8988T (cell line): ENCODE results near the gene SYNPO2L.
"Not testable (repeated sequence)": the region's sequence is repeated elsewhere in the genome, so short reads cannot be mapped to it uniquely, and the experiment has no call there.

ENCODE experiments used
- DNase-seq: peaks from one replicate; pipeline ENCODE4 v3.0.0; 2011

SYNPO2L gene, protein sequence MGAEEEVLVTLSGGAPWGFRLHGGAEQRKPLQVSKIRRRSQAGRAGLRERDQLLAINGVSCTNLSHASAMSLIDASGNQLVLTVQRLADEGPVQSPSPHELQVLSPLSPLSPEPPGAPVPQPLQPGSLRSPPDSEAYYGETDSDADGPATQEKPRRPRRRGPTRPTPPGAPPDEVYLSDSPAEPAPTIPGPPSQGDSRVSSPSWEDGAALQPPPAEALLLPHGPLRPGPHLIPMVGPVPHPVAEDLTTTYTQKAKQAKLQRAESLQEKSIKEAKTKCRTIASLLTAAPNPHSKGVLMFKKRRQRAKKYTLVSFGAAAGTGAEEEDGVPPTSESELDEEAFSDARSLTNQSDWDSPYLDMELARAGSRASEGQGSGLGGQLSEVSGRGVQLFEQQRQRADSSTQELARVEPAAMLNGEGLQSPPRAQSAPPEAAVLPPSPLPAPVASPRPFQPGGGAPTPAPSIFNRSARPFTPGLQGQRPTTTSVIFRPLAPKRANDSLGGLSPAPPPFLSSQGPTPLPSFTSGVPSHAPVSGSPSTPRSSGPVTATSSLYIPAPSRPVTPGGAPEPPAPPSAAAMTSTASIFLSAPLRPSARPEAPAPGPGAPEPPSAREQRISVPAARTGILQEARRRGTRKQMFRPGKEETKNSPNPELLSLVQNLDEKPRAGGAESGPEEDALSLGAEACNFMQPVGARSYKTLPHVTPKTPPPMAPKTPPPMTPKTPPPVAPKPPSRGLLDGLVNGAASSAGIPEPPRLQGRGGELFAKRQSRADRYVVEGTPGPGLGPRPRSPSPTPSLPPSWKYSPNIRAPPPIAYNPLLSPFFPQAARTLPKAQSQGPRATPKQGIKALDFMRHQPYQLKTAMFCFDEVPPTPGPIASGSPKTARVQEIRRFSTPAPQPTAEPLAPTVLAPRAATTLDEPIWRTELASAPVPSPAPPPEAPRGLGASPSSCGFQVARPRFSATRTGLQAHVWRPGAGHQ

DNA sequence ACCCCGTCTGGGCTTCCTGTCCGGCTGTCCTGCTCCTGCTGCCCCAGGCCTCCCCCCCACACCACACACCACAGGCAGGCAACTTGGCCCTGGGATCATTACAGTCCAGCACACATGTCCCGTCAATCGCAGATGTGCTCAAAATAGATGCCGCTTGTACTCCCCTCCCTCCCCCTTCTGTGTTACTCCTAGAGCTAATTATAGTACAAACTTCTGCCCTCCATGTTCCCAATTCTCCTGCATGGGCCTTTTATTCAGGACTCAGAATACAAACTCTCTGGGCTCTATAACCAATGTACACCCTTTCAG, at the start of gene SYNPO2L:
SYNPO2L (minus strand) TSS at position 40 of the 309 bp plus-strand sequence. CDS start 107 bp downstream, outside the sequence.
- no peak for DNase-seq

DNA sequence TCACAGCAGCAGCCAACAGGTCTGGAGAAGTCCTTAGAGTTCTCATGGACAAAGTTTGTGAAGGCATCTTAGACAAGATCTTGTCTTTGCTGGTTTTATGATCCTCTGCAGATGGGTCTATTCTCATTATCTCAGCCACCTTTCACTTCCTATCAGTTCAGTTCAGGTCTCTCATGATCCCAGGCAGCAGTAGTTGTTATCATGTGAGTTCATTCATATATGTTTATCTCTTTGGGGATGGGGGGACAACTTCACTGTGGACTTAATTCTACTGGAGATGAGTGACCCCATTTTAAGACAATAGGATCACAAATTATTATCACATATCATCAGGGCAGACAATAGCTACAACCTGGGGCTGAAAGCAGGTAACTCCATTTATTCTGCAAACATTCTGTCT, 48.1 kb upstream of the SYNPO2L start:
- not testable (repeated sequence) for DNase-seq

DNA sequence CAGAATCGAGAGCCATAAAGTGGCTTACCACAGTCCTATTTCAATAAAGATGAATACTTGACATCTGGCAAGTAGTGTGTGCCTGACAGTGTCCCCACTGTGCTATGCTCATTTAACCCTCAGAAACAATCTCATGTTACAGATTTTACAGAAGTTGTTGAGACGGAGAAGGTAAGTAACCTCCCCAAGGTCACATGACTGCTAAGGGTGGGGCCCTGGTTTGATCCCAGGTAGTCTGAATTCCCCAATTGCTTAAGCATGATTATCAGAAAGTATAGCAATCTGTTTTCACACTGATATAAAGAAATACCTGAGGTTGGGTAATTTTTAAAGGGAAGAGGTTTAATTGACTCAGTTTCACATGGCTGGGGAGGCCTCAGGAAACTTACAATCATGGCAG, 43.0 kb upstream of the SYNPO2L start:
- DNase-seq, result not testable (repeated sequence)

DNA sequence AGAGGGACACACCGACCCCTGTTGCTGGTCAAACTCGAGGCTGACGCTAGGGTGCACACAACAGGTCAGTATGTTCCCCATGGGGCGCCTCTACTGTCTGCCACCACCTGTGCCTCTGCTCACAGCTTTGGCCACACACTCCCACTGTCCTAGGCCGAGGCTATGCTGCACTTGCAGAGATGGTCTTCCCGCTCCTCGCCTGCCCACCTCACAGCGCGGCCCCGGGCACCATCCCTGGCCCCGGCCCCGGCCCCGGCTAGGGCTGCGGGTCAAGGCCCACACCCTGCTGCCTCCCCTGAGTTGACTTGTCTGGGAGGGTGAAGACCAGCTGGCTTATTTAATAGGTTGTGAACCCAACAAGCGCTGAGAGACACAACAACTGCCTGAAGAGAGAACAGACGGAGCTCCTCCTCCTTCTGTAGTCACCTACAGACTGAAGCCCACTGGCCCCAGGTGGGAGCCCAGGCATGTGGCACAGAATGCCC, 41.9 kb upstream of the SYNPO2L start, which contains the start of gene AGAP5:
AGAP5 (minus strand) TSS at position 435 of the 485 bp plus-strand sequence; CDS start at position 81, 354 bp downstream.
- DNase-seq, result not testable (repeated sequence)

DNA sequence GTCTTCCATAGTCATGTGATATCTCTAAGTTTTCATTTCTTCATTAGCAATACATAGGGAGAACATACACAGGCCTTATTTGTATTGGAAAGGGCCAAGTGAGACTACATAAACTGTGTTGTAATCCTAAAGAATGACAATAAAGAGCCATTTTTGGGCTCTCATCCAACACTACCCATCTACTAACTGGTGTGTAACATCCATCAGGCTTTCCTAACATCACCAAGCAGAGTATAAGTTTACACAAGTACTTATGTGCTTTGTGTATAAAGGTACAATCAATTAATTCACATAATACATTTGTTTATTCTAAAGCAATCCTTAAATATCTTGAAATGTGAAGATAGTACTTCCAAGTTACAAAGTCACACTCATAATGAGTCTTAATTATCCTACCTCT, 39.5 kb upstream of the SYNPO2L start:
- DNase-seq, result not testable (repeated sequence)

DNA sequence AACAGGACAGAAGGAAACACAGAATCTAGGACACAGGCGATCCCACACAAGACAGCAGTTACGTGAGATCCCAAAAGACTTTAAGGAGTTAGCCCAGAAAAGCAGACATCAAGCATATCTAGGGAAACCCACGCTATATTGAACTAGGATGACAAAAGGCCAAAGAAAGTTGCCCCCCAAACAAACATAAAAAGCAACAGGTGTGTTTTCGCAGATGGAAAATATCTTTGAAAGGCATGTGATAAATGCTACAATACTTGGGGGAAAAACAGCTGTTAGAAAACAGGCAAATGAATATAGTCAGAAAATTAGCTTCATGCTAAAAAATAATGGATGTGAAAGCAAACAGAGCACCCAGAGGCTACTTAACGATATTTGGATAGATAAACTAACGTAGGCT, 34.9 kb upstream of the SYNPO2L start:
- DNase-seq, result not testable (repeated sequence)

DNA sequence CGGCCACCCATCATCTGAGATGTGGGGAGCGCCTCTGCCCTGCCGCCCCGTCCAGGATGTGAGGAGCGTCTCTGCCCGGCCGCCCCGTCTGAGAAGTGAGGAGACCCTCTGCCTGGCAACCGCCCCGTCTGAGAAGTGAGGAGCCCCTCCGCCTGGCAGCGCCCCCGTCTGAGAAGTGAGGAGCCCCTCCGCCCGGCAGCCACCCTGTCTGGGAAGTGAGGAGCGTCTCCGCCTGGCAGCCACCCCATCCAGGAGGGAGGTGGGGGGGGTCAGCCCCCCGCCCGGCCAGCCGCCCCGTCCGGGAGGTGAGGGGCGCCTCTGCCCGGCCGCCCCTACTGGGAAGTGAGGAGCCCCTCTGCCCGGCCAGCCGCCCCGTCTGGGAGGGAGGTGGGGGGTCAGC, 33.8 kb upstream of the SYNPO2L start:
- DNase-seq, result not testable (repeated sequence)

DNA sequence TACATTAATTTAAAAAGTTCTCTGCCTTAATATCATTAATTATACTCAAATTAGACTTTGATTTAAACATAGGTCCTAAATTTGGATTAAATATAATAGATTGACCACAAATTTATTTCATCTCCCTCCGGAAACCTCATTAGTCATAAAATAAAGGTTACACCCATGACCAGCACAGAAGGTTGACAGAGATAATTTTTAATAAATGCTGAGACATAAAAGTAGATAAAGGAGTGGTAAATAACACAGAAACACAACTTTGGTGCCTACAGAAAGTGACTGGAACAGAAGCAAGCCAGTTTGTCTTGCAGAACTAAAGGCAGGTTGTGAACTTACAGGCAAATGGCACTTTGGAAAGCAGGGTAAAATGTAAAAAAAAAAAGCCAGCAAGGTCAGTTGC, 31.8 kb upstream of the SYNPO2L start:
- DNase-seq, result not testable (repeated sequence)

DNA sequence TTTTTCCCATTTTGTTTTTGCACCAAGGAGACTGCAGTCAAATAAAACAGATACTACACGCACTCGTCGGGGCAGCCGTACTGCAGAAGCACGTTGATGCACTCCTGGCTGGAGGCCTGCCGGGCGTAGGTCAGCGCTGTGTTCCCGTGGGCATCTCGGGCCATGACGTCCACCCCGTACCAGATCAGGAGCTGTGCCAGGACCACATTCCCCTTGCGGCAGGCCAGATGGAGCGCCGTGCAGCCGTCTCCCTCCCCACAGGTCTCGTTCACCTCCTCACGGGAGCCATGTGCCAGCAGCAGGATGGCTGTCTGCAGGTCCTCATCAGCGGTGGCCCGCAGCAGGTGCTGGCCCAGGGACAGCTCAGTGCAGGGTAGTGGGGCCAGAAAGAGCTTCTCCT, 18.7 kb upstream of the SYNPO2L start:
- not testable (repeated sequence) for DNase-seq

DNA sequence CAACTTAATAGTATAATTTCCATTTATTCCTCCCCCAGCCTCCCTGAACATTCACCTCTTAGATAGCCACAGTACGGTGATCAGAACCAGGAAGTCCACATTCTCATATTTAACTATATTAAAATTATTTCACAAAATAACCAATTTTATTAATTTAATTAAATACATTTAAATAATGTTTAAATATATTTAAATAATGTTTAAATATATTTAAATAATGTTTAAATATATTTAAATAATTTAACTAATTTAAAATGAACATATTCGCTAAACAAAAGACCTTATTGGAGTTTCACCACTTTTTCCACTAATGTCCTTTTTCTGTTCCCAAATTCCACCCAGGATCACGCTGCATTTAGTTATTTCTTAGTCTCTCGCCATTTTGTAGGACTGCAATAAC, 12.5 kb upstream of the SYNPO2L start:
- not testable (repeated sequence) for DNase-seq

DNA sequence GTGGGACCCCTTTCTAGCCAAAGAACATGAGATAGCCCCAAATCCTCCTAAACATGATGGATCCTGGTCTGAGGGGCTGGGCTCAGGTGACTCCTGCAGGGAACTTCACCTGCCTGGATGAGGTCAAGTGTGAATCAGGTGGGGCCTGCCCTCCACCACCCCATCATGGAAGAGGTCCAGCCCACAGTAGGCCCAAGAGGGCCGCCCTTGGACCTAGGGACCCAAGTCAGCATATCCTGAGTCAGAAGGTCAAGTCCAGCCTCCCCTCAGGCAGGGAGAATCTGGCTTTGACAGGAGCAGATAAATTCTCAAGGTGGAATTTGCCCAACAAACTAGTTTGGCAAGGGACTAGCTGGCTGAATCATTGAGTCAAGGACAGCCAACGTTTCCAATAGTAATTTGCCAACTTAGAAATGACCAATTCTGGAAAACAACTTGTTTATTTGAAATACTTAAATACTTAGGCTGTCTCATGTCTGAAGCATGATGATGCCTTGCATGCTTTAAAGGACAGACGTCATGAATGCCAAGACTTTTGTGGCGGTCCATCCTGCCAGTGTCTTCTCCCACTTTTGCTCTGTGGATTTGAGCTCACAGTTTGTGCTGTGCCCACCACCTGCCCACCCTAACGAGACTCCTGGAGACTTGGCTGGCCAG, 10.5 kb upstream of the SYNPO2L start:
- not testable (repeated sequence) for DNase-seq

DNA sequence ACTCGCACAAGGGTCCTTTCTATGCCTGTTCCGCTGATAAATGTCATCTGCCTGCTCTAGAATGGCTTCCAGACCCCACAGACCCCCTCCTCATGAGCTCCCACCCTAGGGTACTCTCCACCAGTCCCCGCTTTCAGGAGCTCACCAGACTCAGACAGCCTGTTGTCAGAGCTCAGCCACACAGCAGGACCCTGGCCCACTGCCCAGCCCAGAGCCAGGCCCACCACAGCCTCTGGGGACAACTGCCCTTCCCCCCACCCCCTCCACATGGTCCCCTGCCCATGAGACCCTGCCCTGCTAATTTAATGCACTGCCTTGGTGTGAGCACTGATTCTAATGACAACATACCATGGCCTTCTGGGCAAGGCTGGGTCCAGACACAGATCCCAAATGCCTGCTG, 9.8 kb upstream of the SYNPO2L start:
- DNase-seq, result not testable (repeated sequence)

DNA sequence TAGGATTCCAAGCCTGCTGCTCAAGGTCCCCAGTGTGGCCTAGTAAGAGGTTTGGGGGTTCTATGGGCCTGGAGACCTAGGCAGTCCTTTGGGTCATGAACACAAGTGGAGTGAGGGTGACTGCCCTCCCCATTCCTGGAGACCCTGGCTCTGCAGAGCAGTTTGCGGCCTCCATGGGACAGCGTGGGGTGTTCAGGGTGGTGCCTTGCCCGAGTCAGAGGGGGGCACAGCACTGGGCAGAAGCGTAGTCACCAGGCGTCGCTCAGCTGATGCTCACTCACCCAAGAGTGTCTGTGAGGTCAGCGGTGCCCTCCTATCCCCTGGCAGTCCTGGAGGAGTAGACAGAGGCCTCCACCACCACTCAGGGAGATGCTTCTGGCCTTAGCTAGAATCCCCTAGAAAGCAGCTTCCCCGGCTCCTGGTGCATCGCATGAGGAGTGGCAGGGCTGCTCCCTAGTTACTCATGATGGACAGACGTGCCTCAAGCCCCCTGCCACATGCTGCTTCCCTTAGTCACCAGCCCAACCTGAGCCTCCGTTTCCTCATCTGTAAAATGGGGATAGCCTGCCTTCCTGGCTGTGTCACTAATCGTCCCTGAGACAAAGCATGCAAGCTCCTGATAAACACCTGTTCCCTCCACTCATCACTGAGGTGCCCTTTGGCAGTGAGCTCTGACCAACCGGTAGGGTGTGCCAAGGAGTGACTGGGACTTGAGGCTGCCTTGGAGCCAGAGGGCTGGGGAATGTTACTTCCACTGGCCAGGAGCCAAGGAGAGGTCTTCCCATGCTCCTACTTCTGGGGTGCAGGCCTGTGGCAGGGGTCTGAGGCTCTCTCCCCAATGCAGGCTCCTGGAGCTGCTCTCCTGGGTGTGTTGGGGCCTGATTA, 8.6 kb upstream of the SYNPO2L start:
- not testable (repeated sequence) for DNase-seq

DNA sequence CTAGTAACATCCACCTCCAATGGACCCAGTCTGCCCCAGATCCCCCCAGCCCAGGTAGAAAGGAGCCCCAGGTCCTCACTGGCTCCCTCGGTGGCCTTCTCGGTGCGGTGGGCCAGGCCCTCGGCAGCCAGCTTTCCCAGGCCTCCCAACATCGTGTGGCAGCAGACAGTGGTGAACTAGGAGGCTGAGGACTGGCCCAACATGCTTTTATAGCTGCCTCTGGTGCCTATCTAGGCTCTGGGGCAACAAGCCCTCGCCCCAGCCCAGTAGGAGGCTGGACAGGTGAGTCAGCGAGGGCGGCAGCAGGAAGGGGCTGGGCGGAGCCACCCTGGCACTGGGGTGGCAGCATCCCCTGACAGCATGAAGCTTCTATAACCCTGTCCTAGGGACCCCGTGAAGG, 7.8 kb upstream of the SYNPO2L start:
- DNase-seq, result not testable (repeated sequence)

DNA sequence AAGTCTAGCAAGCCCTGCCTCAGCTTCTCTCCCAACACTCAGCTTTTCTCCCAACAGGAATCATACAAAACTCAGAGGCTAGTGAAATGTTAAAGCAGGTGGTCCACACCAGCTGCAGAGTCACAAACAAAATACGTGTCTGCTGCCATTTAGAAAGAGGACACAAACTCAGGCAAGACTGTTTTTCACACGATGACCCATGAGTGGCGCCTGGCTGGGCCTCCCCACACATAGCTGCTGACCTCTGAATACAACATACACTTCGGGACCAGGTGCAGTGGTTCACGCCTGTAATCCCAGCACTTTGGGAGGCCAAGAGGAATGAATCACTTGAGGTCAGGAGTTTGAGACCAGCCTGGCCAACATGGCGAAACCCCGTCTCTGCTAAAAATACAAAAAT, 6.9 kb upstream of the SYNPO2L start:
- not testable (repeated sequence) for DNase-seq

DNA sequence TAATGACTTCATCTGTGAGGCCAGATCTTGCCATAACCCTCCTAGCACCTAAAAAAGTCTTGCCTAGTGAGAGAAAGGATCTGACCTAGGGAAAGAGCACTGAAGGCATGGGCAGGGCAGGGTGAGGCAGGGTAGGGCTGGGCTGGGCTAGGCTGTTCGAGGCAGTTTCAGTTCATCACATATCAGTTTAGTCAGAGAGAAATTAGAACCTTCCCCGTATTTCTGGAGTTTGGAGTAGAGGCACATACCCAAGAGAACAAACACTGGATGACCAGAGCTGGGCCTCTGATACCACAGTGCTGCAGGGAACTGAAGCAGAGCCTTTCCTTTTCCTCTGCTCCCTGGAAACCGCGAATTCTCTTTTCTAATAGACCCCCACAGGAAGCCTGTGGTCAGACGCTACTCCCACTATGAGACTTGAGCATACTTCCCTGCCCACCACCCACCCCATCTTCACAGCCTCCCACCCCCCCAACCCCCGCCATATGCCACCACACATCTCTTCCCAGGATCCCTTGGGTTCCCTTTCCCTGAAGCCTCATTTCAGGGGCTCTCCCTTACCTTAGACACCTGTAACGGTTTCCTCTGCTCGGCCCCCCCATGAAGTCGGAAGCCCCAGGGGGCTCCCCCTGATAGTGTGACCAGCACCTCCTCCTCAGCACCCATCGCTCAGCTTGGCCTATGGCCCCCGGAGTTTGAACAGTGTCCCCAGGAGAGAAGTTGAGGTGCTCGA, 406 bp downstream of the SYNPO2L start:
- DNase-seq, result no peak

DNA sequence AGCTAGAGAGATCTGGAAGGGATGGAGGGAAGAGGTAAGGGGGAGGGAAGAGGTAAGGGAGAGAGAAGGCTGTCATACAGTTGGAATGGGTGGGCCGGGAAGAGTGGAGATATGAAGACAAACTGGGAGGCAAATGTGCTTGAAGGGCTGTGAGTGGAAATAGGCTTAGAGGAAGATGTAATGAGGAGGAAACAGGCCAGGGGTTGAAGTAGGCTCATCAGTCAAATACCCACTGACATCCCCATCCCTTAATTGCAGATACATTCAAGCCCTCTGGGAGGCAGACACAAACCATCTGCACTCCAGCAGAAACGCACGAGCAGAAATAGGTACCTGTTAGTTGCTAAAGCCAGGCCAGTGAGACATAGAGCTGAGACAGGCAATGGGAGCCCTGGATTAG, 2.1 kb downstream of the SYNPO2L start:
- DNase-seq, result peak; percentile 77

DNA sequence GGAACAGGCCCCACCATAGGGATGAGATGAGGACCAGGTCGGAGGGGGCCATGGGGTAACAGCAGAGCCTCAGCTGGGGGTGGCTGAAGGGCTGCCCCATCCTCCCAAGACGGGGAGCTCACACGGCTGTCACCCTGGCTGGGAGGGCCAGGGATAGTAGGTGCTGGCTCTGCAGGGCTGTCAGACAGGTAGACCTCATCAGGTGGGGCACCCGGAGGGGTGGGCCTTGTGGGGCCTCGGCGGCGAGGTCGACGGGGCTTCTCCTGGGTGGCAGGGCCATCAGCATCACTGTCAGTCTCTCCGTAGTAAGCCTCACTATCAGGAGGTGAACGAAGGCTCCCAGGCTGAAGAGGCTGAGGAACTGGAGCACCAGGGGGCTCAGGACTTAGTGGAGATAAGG, 2.6 kb downstream of the SYNPO2L start:
- no peak for DNase-seq

DNA sequence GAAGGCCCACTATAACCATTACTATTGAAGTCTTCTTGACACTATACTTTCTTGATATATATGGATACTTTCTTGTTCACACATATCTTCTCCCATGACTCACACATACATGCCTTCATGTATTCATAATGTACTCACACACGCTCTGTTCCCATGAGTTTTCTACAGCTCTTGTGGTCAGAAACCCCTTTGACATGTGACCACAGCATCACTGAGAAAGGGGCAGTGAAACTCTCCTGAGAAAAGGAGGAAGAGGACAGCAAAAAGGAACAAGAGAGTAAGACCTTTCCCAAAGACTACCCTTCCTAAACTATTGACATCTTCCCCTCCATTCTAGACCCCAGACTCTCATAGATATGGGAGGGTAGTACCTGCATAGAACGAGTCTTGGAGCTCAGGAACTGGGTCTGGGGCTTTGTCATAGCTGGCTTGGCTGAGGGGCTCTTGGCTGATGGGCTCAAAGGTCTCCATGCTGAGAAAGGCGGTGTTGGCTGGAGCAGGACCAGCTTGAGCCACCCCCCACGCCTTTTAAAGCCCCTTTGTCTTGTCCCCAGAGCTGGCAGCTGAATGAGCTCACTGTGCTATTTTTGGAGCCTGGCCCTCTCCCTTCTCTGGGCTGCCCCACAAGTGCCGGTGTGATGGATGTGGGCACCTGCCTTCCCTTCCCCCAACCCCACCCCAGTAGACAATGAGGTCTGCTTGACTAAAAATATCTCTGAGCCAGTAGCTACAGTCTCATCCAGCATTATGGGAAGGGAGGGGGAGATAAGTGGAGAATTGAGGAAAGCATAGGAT, 5.1 kb downstream of the SYNPO2L start:
- DNase-seq, result no peak

DNA sequence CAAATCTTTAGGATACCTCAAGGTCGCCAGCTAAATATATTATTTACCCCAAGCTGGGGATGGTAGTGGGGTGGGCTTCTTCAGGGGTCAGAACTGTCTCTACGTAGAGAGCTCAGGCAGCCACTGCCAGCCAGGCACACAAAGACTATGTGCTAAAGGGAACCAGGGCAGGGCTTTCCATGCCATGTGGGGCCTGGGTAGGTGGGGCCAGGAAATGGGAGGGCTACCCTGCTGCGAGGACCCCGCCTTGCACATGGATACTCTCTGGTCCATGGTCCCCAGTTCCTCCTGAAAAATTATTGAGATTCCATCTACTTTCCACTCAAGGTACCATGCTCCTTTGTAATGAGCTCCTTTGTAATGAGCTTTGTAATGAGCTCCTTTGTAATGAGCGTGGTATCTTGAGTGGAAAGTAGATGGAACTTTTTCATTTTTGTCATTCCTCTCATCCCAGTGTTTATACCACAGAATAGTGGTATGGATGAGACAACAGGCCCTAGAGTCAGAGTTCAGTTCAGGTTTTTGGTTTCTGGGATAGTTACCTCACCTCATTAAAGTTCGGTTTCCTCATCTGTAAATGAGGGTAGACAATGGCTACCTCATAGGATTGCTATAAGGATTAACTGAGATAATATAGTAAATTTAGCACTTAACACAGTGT, 5.8 kb downstream of the SYNPO2L start:
- no peak for DNase-seq
